Neuronal stem cell (in vitro differentiated cells): ENCODE data around the gene LRRC14B.

Experiments used
- DNase-seq: peaks from one replicate; pipeline ENCODE4 v3.0.0-alpha.2; 2013; ENCODE audit warnings: low spot score
- H2AFZ ChIP-seq: one replicate; pipeline ENCODE4 v1.6.1; 2013; ENCODE audit warnings: mild to moderate bottlenecking, low read length, inconsistent platforms
- H2AK5ac ChIP-seq: 2 replicates; pipeline ENCODE4 v1.6.1; 2013; ENCODE audit warnings: low read depth, mild to moderate bottlenecking, inconsistent platforms, low read length, moderate library complexity, mixed read lengths
- H2BK120ac ChIP-seq: 2 replicates; pipeline ENCODE4 v1.6.1; 2013; ENCODE audit warnings: low read depth, mild to moderate bottlenecking, inconsistent platforms, low read length, moderate library complexity, mixed read lengths
- H2BK12ac ChIP-seq: one replicate; pipeline ENCODE4 v1.6.1; 2013; ENCODE audit warnings: low read length, inconsistent platforms
- H2BK15ac ChIP-seq: 2 replicates; pipeline ENCODE4 v1.6.1; 2013; ENCODE audit warnings: mild to moderate bottlenecking, low read length, inconsistent platforms, mixed read lengths
- H2BK5ac ChIP-seq: one replicate; pipeline ENCODE4 v1.6.1; 2013; ENCODE audit warnings: inconsistent platforms, mild to moderate bottlenecking, low read length, moderate library complexity
- H3K14ac ChIP-seq: one replicate; pipeline ENCODE4 v1.6.1; 2013; ENCODE audit warnings: low read length, inconsistent platforms
- H3K18ac ChIP-seq: 2 replicates; pipeline ENCODE4 v1.6.1; 2013; ENCODE audit warnings: low read length, inconsistent platforms
- H3K23ac ChIP-seq: 2 replicates; pipeline ENCODE4 v1.6.1; 2013; ENCODE audit warnings: low read depth, mild to moderate bottlenecking, mixed read lengths, low read length, inconsistent platforms; ENCODE audit not compliant: poor library complexity
- H3K27ac ChIP-seq: replicated peaks from 3 replicates; pipeline ENCODE4 v1.5.1; 2013; ENCODE audit warnings: low read length, inconsistent platforms
- H3K27me3 ChIP-seq, 3 experiments: 2 replicates each; pipeline ENCODE4 v1.6.1; 2013; ENCODE audit warnings: low read length in 3 of 3, mild to moderate bottlenecking in 2 of 3, inconsistent platforms in 1 of 3, low read depth in 1 of 3, mixed read lengths in 1 of 3, moderate library complexity in 1 of 3; ENCODE audit not compliant: control insufficient read depth in 3 of 3, insufficient read depth in 3 of 3
- H3K36me3 ChIP-seq, 2 donors: replicated peaks in 1 of 2; 2 replicates each; pipeline ENCODE4 v1.6.1; 2013; ENCODE audit warnings: low read length in 2 of 2; ENCODE audit not compliant: control insufficient read depth in 2 of 2, insufficient read depth in 2 of 2
- H3K4ac ChIP-seq: 2 replicates; pipeline ENCODE4 v1.6.1; 2013; ENCODE audit warnings: inconsistent platforms, mild to moderate bottlenecking, low read length, moderate library complexity
- H3K4me1 ChIP-seq, 2 donors: 1 replicate in 1 of 2; 2 replicates in 1 of 2; pipeline ENCODE4 v1.6.1; 2013; ENCODE audit warnings: low read length in 2 of 2, low read depth in 1 of 2; ENCODE audit not compliant: control insufficient read depth in 2 of 2, insufficient read depth in 1 of 2
- H3K4me2 ChIP-seq: one replicate; pipeline ENCODE4 v1.6.1; 2013; ENCODE audit warnings: mild to moderate bottlenecking, low read length, inconsistent platforms; ENCODE audit not compliant: insufficient read depth, poor library complexity, severe bottlenecking
- H3K4me3 ChIP-seq, 2 donors: 2 replicates each; pipeline ENCODE4 v1.5.1; 2013; ENCODE audit warnings: low read length in 2 of 2, mild to moderate bottlenecking in 2 of 2, inconsistent platforms in 1 of 2, moderate library complexity in 1 of 2
- H3K79me1 ChIP-seq: one replicate; pipeline ENCODE4 v1.6.1; 2013; ENCODE audit warnings: low read depth, mild to moderate bottlenecking, inconsistent platforms, low read length, moderate library complexity
- H3K9ac ChIP-seq: one replicate; pipeline ENCODE4 v1.6.1; 2013; ENCODE audit warnings: mild to moderate bottlenecking, low read depth, low read length, inconsistent platforms; ENCODE audit not compliant: poor library complexity
- H3K9me3 ChIP-seq, 2 donors: replicated peaks in 1 of 2; 2 replicates each; pipeline versions ENCODE3 to v1.6.1; 2013; ENCODE audit warnings: low read length in 2 of 2, mild to moderate bottlenecking in 2 of 2, inconsistent platforms in 1 of 2, low read depth in 1 of 2, mixed read lengths in 1 of 2, moderate library complexity in 1 of 2; ENCODE audit not compliant: control insufficient read depth in 2 of 2, insufficient read depth in 1 of 2
- H4K8ac ChIP-seq: one replicate; pipeline ENCODE4 v1.6.1; 2013; ENCODE audit warnings: low read depth, mild to moderate bottlenecking, inconsistent platforms, low read length, moderate library complexity
- H4K91ac ChIP-seq: one replicate; pipeline ENCODE4 v1.6.1; 2013; ENCODE audit warnings: low read length, low read depth, mild to moderate bottlenecking, inconsistent platforms; ENCODE audit not compliant: poor library complexity
- WGBS, 2 donors: extraction: QIAGEN DNeasy Blood & Tissue Kit; methylation state at CpG; one replicate each; pipeline ENCODE4 v1.1.7; 2013; ENCODE audit warnings: missing lambda C conversion rate in 2 of 2, mixed read lengths in 1 of 2; ENCODE audit not compliant: insufficient read length in 2 of 2, insufficient replicate concordance in 1 of 2; ENCODE audit errors: extremely low coverage in 2 of 2; 5-methylcytosine and 5-hydroxymethylcytosine counted together

The LRRC14B gene

DNA sequence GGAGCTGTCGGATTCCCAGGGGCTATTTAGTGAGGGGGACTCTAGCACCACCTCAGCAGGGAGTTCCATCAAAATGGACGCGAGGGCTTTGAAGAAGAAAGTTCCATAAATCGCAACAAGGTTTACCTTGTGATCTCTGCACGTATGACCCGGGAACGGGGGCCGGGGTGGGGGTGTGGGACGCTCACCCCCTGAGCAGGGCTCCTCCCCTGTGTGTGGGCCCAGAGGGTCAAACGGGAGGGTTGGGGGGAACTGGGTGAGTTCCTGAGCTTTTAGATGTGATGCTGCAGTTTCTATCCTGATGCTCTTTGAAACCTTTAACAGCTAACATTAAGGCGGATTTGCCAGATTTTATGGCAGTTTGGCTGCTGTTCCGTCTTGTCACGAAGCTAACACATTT, 18.9 kb upstream of the LRRC14B start:
- H3K14ac ChIP-seq: no peak overlapping the region
- peaks cover 0 to 36% of the 10 kb centered on the region in 2 donors for H3K4me1 ChIP-seq
- no CpG with 5 or more reads among the region's 13 CpGs for WGBS, 2 donors
- H3K4ac ChIP-seq: no peak overlapping the region
- no peaks in the 10 kb centered on the region for H3K9me3 ChIP-seq
- no peak overlapping the region for H2BK15ac ChIP-seq
- no peak overlapping the region for H3K4me3 ChIP-seq
- no peak for DNase-seq
- H3K36me3 ChIP-seq: peaks cover 12 to 35% of the 10 kb centered on the region in 2 donors
- H3K79me1 ChIP-seq: no peaks in the 10 kb centered on the region
- no peak overlapping the region for H4K8ac ChIP-seq
- H4K91ac ChIP-seq: no peak overlapping the region
- no peak overlapping the region for H2BK5ac ChIP-seq
- no peak overlapping the region for H2AK5ac ChIP-seq
- no peaks in the 10 kb centered on the region for H3K27me3 ChIP-seq
- H2AFZ ChIP-seq: no peak overlapping the region
- no peak overlapping the region for H3K23ac ChIP-seq
- no peak overlapping the region for H3K27ac ChIP-seq
- no peak overlapping the region for H3K18ac ChIP-seq
- no peak overlapping the region for H2BK120ac ChIP-seq
- no peak overlapping the region for H2BK12ac ChIP-seq
- no peak overlapping the region for H3K4me2 ChIP-seq
- no peak overlapping the region for H3K9ac ChIP-seq

DNA sequence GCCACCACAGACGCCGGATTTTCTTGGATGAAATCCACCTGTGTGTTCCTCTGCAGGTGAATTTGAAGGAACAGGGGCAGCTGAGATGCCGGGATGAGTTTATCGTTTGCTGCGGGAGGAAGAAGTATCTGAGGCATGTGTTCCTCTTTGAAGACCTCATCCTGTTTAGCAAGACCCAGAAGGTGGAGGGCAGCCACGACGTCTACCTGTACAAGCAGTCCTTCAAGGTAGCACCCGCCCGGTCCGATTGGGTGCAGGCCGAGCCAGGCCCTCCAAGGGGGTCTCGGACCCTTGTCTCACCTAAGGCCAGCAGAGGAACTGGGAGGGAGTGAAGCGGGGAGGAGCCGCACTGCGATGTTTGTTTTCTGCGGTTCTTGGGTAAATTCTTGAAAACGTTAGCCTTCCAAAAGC, 18.4 kb upstream of the LRRC14B start:
- H3K18ac ChIP-seq: no peak overlapping the region
- H4K91ac ChIP-seq: no peak overlapping the region
- H2BK120ac ChIP-seq: no peak overlapping the region
- H3K9ac ChIP-seq: no peak overlapping the region
- H2BK12ac ChIP-seq: no peak overlapping the region
- H3K14ac ChIP-seq: no peak overlapping the region
- H3K36me3 ChIP-seq: peaks cover 12 to 37% of the 10 kb centered on the region in 2 donors
- H2BK5ac ChIP-seq: no peak overlapping the region
- no peak overlapping the region for H3K27ac ChIP-seq
- no peak overlapping the region for H3K4ac ChIP-seq
- H4K8ac ChIP-seq: no peak overlapping the region
- H3K79me1 ChIP-seq: no peaks in the 10 kb centered on the region
- no peak overlapping the region for H3K4me3 ChIP-seq
- no peaks in the 10 kb centered on the region for H3K27me3 ChIP-seq
- H2BK15ac ChIP-seq: no peak overlapping the region
- WGBS, 2 donors: no CpG with 5 or more reads among the region's 17 CpGs
- no peaks in the 10 kb centered on the region for H3K9me3 ChIP-seq
- DNase-seq: no peak
- no peak overlapping the region for H3K4me2 ChIP-seq
- no peak overlapping the region for H2AFZ ChIP-seq
- H3K4me1 ChIP-seq: peaks cover 0 to 34% of the 10 kb centered on the region in 2 donors
- no peak overlapping the region for H2AK5ac ChIP-seq
- H3K23ac ChIP-seq: no peak overlapping the region

DNA sequence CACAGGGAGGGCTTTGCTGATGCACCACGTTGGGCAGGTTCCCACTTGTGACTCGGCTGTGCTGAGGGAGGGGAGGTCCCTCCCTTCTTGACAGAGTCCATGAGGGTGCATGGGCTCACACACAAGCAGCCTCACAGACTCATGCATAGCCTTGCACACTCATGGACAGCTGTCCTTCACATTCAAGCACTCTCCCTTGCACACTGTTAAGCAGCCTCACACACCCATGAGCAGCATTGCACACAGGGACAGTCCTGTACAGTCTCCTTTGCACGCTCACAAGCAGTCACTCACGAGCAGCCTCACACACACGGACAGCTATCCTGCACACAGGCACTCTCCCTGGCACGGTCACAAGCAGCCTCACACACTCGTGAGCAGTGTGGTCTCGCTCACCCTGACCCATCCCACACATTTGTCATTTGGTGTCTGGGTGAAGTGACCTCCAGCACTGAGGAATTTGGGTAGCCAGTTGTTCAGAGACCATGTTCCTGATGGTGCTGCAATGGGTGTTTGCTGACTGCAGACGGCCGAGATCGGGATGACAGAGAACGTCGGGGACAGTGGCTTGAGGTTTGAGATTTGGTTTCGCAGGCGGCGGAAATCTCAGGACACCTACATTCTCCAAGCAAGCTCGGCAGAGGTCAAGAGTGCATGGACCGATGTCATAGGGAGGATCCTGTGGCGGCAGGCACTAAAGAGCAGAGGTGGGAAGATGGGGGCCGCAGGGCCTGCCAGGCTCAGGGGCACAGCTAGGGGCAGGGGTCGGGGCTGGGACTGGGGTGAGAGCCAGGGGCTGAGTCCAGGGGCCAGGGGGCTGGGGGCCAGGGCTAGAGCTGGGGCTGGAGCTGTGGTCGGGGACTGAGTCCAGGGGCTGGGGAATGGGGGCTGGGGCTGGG, 17.7 kb upstream of the LRRC14B start:
- no CpG with 5 or more reads among the region's 22 CpGs for WGBS, 2 donors
- H2BK12ac ChIP-seq: peak overlapping the region; percentile 24
- DNase-seq: no peak
- no peak overlapping the region for H2BK5ac ChIP-seq
- H3K4me3 ChIP-seq: no peak overlapping the region
- no peak overlapping the region for H3K14ac ChIP-seq
- peaks cover 0 to 30% of the 10 kb centered on the region in 2 donors for H3K4me1 ChIP-seq
- no peak overlapping the region for H2AFZ ChIP-seq
- H3K4ac ChIP-seq: no peak overlapping the region
- H3K4me2 ChIP-seq: no peak overlapping the region
- H3K9me3 ChIP-seq: no peaks in the 10 kb centered on the region
- no peak overlapping the region for H3K9ac ChIP-seq
- no peak overlapping the region for H3K18ac ChIP-seq
- H3K23ac ChIP-seq: peak overlapping the region; percentile 37
- no peak overlapping the region for H4K91ac ChIP-seq
- H4K8ac ChIP-seq: no peak overlapping the region
- H2BK120ac ChIP-seq: no peak overlapping the region
- H3K79me1 ChIP-seq: no peaks in the 10 kb centered on the region
- peaks cover 12 to 38% of the 10 kb centered on the region in 2 donors for H3K36me3 ChIP-seq
- H2AK5ac ChIP-seq: no peak overlapping the region
- no peaks in the 10 kb centered on the region for H3K27me3 ChIP-seq
- no peak overlapping the region for H2BK15ac ChIP-seq
- H3K27ac ChIP-seq: no peak overlapping the region

DNA sequence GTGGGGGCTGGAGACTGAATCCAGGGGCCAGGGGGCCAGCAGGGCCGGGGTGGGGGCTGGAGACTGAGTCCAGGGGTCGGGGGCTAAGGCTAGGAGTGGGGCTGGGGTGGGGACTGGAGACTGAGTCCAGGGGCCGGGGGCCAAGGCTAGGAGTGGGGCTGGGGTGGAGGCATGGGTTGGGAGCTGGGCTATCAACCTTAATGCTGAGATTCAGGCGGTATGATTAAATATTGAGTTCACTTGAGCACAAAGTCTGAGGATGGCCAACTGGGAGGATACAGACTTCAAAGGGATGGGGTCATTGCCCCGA, 17.0 kb upstream of the LRRC14B start:
- Histone ChIP-seq H2BK15ac (no peak overlapping the region), H3K4ac (no peak overlapping the region), H3K36me3 (peaks cover 12 to 39% of the 10 kb centered on the region in 2 donors), H3K4me1 (peaks cover 0 to 25% of the 10 kb centered on the region in 2 donors), H3K4me3 (no peak overlapping the region), H3K23ac (no peak overlapping the region), H2BK12ac (no peak overlapping the region), H3K9me3 (no peaks in the 10 kb centered on the region), H3K79me1 (no peaks in the 10 kb centered on the region), H2BK5ac (no peak overlapping the region), H3K27me3 (no peaks in the 10 kb centered on the region), H3K9ac (no peak overlapping the region), H4K8ac (no peak overlapping the region), H3K14ac (no peak overlapping the region), H4K91ac (no peak overlapping the region), H2AK5ac (no peak overlapping the region), H2AFZ (no peak overlapping the region), H3K4me2 (no peak overlapping the region), H3K18ac (no peak overlapping the region), H3K27ac (no peak overlapping the region), H2BK120ac (no peak overlapping the region)
- no peak for DNase-seq
- WGBS, 2 donors: no CpG with 5 or more reads among the region's 5 CpGs
